HT1080 (cell line): Measurements from ENCODE around the gene CSRP1. TPM values are rescaled to one million over a fixed set of nuclear protein-coding genes. Genes with fewer than 3 reads are reported as not detected.

Source experiments
- DNase-seq: peaks from one replicate; pipeline ENCODE4 v3.0.0-alpha.2; 2015; ENCODE audit warnings: low read depth
- total RNA-seq: library from RNA; depleted of rRNA; stranded (reverse); fragments of >200 nt; shearing (Covaris generic); gene quantifications from 2 replicates; pipeline ENCODE4 v1.2.3, GENCODE V29; 2014; rRNA removed

Gene CSRP1
- total RNA-seq, 1 experiment from 2014 or later = 516 TPM

DNA sequence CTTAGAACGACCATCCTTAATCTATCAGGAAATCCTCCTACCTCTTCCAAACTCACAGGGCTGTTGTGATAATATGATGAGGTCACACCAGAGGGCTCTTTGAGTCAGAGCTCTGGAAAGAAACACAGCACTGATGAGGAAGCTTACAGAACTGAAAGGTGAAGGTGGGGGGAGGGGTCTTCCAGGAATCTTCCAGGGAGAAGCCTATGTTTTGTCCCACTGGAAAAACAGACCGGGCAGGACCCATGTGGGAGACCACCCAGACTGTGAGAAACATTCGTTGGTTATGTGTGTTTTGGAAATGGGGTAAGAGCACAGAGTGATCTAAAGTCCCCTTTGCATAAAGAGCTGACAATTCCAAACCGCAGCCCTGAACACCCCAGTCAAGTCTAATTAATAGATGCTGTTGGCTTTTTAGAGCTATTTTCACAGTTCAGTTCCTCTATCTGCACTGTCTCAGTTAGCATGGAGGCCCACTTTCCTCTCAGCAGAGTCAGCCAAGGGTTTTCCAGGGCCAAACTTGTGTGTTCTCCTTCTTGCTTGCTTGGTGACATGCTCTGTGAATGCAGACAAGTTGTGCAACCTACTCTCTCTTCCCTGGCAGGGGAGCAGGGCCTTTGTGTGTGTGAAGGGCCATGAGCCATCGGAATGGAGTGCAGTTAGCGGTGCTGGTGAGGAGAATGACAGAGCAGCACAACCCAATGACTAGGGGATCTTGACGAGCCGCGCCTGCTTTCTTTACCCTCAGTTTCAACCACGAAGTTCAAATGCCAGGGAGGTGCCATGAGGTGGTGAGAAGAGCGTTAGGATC, 50.2 kb downstream of the CSRP1 start:
- DNase-seq = peak; percentile 91

DNA sequence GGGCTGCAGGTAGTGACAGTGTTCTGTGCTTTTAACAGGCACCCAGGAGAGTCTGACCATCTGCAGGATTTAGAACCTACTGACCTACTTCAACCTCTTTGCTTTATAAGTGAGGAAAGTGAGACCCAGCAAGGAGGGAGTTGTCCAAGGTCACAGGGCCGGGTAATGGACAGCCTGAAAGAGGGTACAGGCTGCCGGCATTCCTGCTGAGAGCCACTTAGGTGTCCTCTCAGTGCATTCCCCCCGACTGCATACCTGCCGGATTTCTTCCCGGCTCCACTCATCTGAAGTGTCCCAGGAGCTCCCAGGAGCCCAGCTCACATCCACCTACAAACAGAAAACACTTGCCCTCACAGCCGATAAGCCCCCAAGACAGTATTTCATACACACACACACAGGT, 51.8 kb downstream of the CSRP1 start:
- no peak for DNase-seq

DNA sequence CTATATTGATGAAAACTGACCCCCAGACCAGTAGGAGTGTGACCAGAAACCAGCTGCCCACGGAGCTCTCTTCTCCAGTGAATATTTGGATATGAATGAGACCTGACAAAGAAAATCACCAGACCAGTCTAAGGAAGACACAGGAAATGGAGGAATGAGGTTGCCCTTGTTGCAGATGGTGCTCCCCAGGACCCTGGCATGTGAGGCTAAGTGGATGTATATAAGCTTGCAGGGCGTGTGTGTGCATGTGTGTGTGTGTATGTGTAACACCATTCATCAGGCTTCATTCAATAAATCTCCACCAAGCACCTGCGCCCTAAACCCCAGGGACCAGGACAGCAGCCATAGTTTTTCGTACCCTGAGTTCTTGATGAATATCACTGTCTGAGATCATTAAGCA, 52.3 kb downstream of the CSRP1 start:
- DNase-seq = no peak

GRCh38 chr1:201452866-201453265, 54.1 kb downstream of the CSRP1 start:
- no peak for DNase-seq

GRCh38 chr1:201450721-201451291, 56.1 kb downstream of the CSRP1 start:
- DNase-seq = peak; percentile 84

GRCh38 chr1:201448990-201449389, 57.9 kb downstream of the CSRP1 start:
- DNase-seq = no peak

DNA sequence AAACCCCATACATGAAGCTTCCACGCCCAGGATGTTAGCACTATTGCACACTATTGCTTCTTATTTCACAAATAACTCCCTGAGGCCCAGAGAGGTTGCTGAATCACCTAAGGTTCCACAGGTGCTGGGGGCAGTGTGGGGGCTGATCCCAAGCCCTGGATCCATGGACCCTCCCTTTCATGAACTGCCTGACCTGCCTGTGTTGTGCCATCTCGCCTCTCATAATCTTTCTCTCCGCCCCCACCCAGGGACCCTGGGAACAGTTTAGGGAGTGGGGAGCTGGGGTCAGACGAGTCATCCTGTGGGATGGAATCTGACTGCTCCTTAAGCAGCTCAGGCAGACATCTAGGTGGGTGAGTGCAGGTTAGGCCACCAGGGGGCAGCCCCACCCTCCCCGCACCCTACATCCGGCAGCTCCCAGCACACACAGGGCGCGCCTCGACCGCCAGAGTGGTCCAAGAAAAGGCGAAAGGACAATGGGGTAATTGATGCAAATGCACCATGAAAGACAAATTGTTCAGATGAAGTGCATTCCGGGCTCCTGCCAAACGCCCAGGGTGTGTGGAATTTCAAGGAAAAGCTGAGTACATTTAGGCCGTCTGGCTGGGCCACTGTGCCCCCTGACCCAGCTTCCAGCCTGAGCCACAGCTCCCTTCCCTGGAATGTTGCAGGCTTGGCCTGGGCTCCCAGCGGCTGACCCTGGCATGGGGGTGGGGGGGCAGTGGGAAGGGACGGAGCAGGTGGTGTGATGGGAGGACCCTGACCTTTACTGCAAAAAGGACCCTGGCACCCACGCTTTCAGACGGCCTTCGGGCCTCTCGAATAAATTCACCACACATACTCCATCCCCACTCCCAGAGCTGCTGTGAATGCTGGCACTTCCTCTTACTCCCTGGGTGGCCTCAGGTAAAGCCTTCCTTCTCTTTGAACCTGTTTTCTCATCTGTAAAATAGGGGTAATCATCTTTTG, 58.7 kb downstream of the CSRP1 start:
- peak; percentile 88 for DNase-seq

DNA sequence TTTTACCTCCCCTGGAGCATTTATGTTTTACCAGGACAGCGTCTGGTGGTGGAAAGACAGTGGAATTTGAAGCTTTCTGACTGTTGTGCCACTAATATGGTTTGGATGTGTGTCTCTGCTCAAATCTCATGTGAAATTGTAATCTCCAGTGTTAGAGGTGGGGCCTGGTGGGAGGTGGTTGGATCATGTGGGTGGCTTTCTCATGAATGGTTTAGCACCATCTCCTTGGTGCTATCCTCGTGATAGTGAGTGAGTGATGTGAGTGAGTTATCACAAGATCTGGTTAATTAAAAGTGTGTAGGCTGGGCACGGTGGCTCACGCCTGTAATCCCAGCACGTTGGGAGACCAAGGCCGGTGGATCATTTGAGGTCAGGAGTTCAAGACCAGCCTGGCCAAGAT, 61.6 kb downstream of the CSRP1 start:
- DNase-seq = no peak

- DNase-seq = peak; percentile 86
These were observed 62.1 kb downstream of the CSRP1 start for GRCh38 chr1:201444792-201445191.

DNA sequence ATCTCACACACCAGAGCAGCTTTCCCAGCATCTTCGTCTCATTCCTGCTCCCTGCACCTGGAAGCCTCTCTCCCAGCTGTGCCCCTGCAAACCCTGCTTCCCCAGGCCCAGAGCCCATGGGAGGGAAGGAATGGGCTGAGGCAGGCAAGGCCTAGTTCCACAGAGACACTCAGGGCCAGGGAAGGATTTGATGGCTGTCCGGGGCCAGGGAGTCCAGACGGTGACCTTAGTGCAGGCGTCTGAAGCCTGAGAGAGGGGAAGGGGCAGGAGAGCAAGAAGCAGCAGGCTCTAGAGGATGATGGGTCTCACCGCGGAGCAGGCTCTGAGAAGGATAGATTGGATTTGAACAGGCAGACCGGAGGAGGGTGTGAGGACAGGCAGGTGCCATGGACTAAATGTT, 63.2 kb downstream of the CSRP1 start:
- DNase-seq = no peak

- no peak for DNase-seq
These were observed 70.0 kb downstream of the CSRP1 start for GRCh38 chr1:201436969-201437368.

DNA sequence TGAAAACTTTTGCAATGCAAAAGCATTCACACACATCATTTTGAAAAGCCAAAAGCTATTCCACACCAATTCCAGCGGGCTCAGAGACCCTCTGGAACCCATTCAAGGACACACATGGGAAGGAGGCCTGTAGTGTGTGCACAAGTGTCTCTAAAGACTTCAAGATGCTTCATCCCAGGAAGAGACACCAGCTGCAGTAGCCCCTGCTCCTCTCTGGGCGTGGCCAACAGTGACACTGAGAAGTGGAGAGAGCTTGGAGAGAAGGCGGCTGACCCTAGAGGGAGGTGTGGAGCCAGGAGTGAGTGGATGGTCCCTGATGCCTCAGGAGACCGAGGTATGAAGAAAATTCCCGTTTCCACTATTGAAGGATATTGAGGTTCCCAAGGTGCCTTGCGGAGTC, 70.5 kb downstream of the CSRP1 start:
- DNase-seq = peak; percentile 56

DNA sequence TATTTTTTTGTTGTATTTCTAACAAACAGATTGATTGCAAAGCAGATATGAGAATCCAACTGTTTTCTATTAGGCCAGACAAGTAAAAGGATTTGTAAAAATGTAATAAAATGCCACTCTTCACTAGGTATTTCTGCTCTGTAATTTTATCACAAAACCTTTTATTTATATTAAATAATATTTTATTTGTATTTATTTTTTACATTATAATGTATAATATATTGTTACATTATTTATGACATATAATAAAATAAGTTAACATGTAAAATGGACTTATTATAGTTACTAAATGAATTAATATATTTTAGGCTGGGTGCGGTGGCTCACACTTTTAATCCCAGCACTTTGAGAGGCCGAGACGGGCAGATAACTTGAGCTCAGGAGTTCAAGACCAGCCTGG, 72.7 kb downstream of the CSRP1 start:
- no peak for DNase-seq

DNA sequence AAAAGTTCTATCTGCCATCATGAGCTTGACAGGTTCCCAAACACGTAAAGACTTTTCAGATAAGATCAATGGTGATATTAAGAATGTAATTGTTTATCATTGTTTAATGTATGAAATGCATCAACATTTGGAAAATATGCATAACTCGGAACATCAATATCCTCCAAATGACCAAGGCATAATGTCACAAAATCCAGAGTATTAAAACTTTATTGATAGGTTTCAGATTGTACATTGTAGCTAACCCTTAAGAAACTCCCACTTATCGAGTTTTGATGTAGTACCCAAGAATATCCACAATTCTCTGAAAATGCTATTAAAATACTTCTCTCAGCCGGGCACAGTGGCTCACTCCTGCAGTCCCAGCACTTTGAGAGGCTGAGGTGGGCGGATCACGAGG, 73.3 kb downstream of the CSRP1 start:
- DNase-seq = no peak

Other genes with a start within 250 kb of the CSRP1 start
- gene PKP1, start 223.6 kb downstream of the CSRP1 start, total RNA-seq = not detected in 2 replicates
- gene TNNT2, start 129.4 kb downstream of the CSRP1 start, total RNA-seq = not detected in 2 replicates
- not detected in 2 replicates for gene LAD1, start 107.8 kb downstream of the CSRP1 start, total RNA-seq
- not detected in 2 replicates for gene TNNI1, start 85.4 kb downstream of the CSRP1 start, total RNA-seq
- 91.8 and 111 TPM in 2 replicates for gene PHLDA3, start 37.9 kb downstream of the CSRP1 start, total RNA-seq
- gene NAV1, start 32.0 kb upstream of the CSRP1 start, total RNA-seq = 24.2 and 40.6 TPM in 2 replicates